ENCODE results near the gene TSSK2. TPM values are rescaled to one million over a fixed set of nuclear protein-coding genes. Genes with fewer than 3 reads are reported as not detected.

The TSSK2 gene
- total RNA-seq, 4 donors from 2014 or later, result not detected

DNA sequence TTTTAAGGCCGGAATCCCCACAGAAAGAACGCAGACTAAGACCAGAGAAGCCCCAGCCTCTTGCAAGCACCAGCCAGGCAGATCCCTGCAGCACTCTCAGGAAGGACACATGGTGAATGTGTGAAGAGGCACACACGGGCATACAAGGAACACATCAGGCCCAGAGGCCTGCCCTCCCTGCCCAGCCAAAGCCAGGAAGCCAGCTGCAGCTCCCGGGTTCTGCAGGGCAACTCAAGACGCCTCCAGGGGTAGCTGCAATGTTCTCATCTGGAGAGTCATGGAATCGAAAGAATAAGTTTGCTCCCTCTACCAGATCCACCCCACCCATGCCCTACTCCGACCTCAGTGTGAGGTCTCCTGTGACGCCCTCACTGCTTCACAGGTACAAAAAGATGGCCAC lies 11.2 kb upstream of the TSSK2 start:
- DNase-seq (ENCODE audit: low spot score in 2 of 2), result no peak
- H3K4me3 ChIP-seq (ENCODE audit: low read depth, poor library complexity, severe bottlenecking), result no peak overlapping the region
- intact Hi-C loops (cut with DNase I; ENCODE audit: low total_unique reads), result no loop called here
- WGBS, 2 donors, result 59 to 74% methylated on average over 8 of the region's 8 CpGs
- no peak for TF ChIP-seq POLR2A (IDR thresholded peaks at IDR 0.05)
- TF ChIP-seq, protein P1, sequence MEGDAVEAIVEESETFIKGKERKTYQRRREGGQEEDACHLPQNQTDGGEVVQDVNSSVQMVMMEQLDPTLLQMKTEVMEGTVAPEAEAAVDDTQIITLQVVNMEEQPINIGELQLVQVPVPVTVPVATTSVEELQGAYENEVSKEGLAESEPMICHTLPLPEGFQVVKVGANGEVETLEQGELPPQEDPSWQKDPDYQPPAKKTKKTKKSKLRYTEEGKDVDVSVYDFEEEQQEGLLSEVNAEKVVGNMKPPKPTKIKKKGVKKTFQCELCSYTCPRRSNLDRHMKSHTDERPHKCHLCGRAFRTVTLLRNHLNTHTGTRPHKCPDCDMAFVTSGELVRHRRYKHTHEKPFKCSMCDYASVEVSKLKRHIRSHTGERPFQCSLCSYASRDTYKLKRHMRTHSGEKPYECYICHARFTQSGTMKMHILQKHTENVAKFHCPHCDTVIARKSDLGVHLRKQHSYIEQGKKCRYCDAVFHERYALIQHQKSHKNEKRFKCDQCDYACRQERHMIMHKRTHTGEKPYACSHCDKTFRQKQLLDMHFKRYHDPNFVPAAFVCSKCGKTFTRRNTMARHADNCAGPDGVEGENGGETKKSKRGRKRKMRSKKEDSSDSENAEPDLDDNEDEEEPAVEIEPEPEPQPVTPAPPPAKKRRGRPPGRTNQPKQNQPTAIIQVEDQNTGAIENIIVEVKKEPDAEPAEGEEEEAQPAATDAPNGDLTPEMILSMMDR (IDR thresholded peaks at IDR 0.05), result no peak

DNA sequence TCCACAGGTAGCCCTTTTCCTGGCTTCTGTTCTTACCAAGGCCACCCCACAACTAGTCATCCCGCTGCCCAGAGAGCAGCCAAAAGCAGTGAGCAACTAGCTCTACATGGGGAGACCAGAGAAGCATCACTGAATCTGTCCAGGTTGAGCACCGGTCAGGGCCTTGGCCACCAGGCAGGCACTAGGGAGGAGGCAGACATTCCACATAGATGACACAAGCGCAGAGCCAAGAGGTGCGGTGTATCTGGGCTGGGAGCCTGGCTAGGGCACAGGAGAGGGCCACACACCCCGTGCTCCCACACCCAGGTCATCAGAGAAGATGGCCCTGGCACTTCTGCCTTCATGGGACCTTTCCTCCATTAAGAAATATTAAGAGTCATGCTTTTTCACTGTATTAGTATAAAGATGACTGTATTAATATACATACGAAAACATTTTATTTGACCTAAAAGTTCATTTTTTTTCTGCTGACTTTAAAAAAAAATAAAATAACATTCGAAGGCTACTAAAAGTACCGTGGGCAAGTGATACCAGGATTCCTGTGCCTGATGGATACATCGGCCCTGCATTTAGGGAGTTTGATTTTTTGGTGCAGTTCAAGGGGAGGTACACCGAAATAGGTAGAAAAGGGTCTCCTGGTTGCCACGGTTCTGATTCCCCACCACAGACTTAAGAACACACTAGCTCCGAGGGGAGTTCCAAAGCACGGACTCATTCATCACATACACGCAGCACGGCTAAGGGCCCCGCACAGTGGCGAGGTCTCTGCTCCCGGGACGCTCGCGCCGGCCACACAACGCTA lies 10.1 kb upstream of the TSSK2 start:
- intact Hi-C loops (cut with DNase I; ENCODE audit: low total_unique reads), result no loop called here
- WGBS, 2 donors, result 15 to 19% methylated on average over 15 to 23 of the region's 23 CpGs
- TF ChIP-seq, protein P1 (IDR thresholded peaks at IDR 0.05), result no peak
- DNase-seq (ENCODE audit: low spot score in 2 of 2), result no peak
- H3K4me3 ChIP-seq (ENCODE audit: low read depth, poor library complexity, severe bottlenecking), result peak overlapping the region; percentile 99

DNA sequence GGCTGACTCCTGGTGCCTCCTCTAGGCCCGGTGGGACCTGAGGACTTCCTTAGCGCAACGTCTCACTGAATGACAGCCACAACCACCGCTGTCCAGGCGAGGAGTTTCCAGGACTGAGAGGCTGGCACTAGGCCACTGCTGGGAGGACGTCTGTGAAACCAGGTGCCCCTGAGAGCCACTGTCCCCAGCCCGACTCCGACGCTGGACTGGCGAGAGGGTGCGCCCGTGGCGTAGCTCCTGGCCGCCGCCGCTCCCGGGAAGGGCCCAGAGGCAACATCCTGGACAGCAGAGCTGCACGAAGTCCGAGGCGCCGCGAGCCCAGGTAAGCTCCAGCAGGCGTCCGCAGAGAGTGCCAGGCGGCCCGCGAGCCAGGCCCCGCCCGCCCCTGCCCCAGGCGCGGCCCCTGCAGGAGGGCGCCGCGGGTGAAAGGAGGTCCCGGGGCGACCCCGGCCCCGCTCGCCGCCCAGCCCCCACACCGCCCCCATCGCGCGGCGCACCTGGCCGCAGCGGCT lies 9.4 kb upstream of the TSSK2 start:
- TF ChIP-seq, protein P1 (IDR thresholded peaks at IDR 0.05), result no peak
- no peak for TF ChIP-seq POLR2A (IDR thresholded peaks at IDR 0.05)
- peak overlapping the region; percentile 99 for H3K4me3 ChIP-seq (ENCODE audit: low read depth, poor library complexity, severe bottlenecking)
- peak; percentile 32 to 90 for DNase-seq (ENCODE audit: low spot score in 2 of 2)
- intact Hi-C loops (cut with DNase I; ENCODE audit: low total_unique reads), result no loop called here
- WGBS, 2 donors, result 0% methylated on average over 5 to 8 of the region's 47 CpGs

DNA sequence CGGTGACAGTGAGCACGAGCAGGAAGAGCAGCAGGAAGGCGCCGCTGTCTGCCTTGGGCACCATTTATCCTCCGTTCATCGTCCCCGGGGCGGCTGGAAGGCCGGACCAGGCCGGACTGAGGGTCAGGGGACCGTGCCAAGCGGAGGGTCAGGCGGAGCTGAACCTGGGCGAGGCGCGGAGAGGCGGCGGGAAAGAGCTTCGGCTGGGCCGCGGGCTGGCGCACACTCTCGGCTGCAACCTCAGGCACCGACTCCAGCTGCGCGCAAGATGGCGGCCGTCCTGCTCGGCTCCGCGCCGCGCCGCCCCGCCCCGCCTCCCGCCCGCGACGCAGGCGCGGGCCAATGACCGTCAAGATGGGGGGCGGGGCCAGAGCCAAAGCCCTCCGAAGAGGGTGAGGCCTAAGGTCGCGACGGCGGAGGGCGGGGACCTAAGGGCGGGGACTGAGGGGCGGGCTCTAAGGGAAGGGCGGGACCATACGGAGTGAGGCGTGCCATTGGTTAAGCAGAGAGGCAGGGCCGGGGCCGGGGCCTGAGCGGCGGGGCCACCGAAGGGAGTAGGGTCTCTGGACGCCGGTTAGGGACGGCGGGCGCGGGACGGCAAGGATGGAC lies 8.9 kb upstream of the TSSK2 start, which contains the start of gene DGCR2:
TSS of gene DGCR2 (minus strand) at position 270 of the 609 bp plus-strand sequence. CDS start at position 64, 206 bp downstream.
- WGBS, 2 donors, result 1 to 3% methylated on average over 25 to 49 of the region's 67 CpGs
- TF ChIP-seq, protein P1 (IDR thresholded peaks at IDR 0.05), result no peak
- TF ChIP-seq POLR2A (IDR thresholded peaks at IDR 0.05), result peak in 1 of 2 donors; percentile 36
- H3K4me3 ChIP-seq (ENCODE audit: low read depth, poor library complexity, severe bottlenecking), result peak within 1 kb of the TSS; percentile 99
- intact Hi-C loops (cut with DNase I; ENCODE audit: low total_unique reads), result no loop called here
- peak; percentile 95 to 99 for DNase-seq (ENCODE audit: low spot score in 2 of 2)

DNA sequence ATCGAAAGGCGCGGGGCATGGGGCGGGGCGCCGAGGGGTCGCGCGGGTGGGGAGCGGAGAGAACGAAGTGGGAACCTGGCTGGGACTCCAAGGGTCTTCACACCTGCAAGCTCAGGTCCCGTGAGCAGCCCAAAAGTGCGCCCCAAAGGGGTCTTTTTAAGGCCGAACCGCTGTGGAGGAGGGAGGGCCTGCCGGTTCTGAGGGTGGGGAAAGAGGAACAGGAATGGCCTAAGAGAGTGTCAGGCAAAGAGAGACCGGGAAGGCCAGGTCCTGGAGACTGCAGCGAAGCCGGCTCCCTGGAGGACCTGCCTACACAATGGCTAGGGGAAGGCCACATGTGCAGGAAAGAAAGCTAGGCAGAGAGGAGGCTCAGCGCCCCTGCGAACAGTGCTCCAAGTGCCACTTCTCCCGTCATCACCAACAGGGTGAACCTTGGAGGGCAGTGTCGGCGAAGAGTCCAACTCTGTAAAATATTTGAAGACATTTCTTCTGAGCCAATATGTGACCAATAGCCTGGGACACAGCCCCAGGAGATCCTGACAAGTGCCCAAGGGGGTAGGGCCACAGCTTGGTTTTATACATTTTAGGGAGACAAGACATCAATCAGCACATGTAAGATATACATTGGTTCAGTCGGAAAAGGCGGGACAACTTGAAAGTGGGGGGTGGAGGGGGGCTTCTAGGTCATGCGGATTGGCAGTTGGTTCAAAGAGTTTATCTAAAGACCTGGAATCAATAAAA lies 8.2 kb upstream of the TSSK2 start:
- 23 to 24% methylated on average over 27 of the region's 27 CpGs for WGBS, 2 donors
- H3K4me3 ChIP-seq (ENCODE audit: low read depth, poor library complexity, severe bottlenecking), result peak overlapping the region; percentile 25
- intact Hi-C loops (cut with DNase I; ENCODE audit: low total_unique reads), result no loop called here
- DNase-seq (ENCODE audit: low spot score in 2 of 2), result no peak
- TF ChIP-seq POLR2A (IDR thresholded peaks at IDR 0.05), result no peak
- TF ChIP-seq, protein P1 (IDR thresholded peaks at IDR 0.05), result no peak
